NK-92 (cell line): ENCODE data around the gene PERM1.
"Not testable (repeated sequence)": the region's sequence is repeated elsewhere in the genome, so short reads cannot be mapped to it uniquely, and the experiment has no call there.

Source experiments
- DNase-seq: peaks from one replicate; lab custom pipeline; 2025; ENCODE audit not compliant: unreplicated experiment; lab: John Stamatoyannopoulos, UW

PERM1 gene

DNA sequence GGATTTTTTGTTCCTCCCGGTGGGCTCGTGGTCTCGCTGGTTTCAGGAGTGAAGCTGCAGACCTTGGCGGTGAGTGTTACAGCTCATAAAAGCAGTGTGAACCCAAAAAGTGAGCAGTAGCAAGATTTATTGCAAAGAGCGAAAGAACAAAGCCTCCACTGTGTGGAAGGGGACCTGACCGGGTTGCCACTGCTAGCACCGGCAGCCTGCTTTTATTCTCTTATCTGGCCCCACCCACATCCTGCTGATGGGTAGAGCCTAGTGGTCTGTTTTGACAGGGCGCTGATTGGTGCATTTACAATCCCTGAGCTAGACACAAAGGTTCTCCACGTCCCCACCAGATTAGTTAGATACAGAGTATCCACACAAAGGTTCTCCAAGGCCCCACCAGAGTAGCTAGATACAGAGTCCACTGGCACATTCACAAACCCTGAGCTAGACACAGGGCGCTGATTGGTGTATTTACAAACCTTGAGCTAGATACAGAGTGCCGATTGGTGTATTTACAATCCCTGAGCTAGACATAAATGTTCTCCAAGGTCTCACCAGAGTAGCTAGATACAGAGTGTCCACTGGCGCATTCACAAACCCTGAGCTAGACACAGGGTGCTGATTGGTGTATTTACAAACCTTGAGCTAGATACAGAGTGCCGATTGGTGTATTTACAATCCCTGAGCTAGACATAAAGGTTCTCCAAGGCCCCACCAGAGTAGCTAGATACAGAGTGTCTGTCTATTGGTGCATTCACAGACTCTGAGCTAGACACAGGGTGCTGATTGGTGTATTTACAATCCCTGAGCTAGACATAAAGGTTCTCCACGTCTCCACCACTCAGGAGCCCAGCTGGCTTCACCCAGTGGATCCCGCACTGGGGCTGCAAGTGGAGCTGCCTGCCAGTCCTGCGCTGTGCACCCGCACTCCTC lies 35.8 kb upstream of the PERM1 start:
- DNase-seq, result not testable (repeated sequence)

DNA sequence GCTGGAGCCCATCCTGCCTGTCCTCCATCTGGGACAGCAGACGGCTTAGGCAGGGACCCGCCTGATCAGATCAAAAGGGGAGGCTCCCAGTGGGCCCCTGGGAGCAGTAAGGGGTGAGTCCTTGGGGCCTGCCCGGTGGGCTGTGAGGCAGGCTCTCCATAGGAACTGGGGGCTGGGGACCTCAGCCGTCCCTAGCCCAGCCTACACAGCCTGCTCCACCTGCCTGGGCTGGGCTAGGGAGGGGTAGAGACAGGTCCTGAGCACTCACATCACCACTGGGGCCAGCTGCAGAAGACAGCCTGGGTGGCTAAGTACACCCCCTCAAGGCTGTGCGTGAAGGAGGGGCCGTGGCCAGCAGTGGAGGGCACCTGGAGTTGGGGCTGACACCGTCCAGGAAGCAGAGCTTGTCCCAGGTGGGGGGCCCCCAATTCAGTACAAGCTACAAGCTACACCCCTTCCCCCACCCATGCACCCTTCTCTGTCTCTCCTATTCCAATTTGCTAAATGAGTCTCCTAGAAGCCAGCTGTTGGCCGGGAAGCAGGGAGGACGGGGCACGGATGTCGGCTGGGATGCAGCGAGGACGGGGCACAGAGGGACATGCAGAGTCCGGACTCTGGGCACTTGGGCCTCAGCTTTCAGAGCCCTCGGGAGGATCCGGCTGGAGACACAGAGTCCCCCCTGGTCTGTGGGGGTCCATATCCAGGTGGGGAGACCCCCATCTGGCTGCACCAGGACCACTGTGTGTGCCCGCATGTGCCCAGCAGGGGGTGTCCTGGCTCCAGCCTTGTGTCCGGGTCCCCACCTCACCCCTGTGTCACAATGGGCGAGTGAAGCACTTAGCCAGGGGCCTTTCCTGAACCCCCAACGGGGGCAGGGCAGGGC lies 33.1 kb upstream of the PERM1 start:
- no peak for DNase-seq

- no peak for DNase-seq
Measured at GRCh38 chr1:1013922-1014648, 32.2 kb upstream of the PERM1 start.

DNA sequence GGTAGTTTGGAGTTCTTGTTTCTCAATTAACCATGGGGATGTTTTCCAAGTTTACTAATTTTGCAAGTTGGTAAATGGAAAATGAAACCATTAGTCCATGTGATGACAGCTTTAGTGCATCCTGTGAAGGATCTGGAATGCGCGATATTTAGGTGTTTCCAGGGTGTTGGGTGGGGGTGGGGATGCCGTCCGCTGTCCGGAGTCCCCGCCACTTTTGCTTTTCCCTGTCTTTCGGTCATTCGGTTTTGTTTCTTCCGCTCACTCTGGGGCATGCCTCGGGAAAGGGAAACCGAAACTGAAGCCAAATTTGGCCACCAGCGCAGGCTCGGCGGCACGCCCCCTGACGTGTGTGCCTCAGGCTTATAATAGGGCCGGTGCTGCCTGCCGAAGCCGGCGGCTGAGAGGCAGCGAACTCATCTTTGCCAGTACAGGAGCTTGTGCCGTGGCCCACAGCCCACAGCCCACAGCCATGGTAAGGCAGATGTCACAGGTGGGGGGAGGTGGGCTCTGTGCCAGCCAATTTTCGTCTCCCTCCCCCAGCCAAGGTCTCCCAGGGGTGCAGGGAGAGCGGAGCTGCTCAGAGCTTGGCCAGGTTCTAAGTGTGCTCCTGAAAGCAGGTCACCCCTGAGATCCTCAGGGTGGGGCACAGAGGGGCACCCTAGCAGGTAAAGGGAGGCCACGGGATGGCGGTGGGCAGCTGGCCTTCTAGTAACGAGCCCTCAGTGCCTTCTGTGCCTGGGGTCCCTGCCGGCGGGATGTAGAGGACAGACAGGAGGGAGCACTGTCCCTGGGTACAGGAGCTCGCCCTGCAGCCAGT lies 31.4 kb upstream of the PERM1 start, which contains the start of gene ISG15:
Gene ISG15, plus strand, starts transcription at position 393 of the 817 bp plus-strand sequence. Its CDS starts 77 bp downstream, at position 470.
- peak; percentile 54 for DNase-seq

- not testable (repeated sequence) for DNase-seq
Measured at GRCh38 chr1:1012736-1013104, 30.8 kb upstream of the PERM1 start.

GRCh38 chr1:1011396-1011949 lies 29.6 kb upstream of the PERM1 start:
- DNase-seq, result no peak

DNA sequence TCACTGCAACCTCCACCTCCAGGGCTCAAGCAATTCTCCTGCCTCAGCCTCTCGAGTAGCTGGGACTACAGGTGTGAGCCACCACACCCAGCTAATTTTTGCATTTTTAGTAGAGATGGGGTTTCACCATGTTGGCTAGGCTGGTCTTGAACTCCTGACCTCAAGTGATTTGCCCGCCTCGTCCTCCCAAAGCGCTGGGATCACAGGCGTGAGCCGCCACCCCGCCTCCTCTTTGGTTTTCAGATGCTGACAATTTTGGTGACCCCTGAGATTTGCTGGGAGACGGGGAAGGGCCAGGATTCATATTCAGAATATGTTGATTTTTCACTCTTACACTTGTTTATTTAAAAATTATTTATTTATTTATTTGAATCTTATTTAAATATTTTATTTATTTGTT lies 28.2 kb upstream of the PERM1 start:
- not testable (repeated sequence) for DNase-seq

- no peak for DNase-seq
Measured at GRCh38 chr1:1006305-1007159, 24.6 kb upstream of the PERM1 start.

GRCh38 chr1:1005774-1006304 lies 23.9 kb upstream of the PERM1 start:
- DNase-seq, result no peak

DNA sequence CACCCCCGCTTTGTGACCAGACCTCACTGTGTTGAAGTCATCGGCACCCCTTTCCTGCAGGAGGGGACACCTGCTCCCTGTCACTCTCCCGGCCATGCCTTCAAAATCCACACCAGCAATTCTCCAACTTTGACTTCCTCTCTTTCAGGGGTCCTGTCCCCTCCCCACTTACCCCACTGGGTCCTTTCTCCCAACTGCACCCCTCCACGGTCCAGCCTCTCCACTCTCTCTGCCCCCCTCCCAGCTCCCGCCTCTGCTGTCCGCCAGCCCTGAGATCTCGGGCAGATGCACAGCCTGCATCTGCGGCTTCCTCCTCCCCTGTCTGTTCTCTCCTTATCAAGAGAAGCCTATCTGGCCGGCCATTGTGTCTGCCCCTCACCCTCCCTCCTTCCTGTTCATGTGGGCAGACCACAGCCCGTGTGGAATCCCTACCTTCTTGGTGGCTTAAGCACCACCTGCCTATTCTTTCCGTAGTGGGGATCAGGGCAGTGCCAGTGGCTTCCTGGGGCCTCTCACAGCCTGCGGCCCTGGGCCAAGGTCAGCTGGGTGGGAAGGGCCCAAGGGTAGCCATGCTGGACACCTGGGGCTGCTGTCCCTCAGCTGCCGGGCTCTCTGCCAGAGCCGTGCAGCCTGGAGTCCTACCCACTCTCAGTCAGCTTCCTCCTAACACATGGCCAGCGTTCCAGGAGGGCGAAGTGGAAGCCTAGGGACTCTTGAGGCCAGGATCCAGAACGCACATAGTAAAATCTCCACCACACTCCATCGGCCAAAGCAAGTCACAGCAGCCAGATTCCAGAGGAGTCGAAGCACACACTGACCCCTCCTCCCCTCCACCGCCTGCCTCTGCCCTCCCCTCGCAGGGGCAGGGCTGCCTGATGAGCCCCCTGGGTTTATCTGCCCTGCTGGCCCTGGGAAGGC lies 23.1 kb upstream of the PERM1 start:
- no peak for DNase-seq

GRCh38 chr1:1004420-1004779 lies 22.5 kb upstream of the PERM1 start:
- DNase-seq, result no peak

DNA sequence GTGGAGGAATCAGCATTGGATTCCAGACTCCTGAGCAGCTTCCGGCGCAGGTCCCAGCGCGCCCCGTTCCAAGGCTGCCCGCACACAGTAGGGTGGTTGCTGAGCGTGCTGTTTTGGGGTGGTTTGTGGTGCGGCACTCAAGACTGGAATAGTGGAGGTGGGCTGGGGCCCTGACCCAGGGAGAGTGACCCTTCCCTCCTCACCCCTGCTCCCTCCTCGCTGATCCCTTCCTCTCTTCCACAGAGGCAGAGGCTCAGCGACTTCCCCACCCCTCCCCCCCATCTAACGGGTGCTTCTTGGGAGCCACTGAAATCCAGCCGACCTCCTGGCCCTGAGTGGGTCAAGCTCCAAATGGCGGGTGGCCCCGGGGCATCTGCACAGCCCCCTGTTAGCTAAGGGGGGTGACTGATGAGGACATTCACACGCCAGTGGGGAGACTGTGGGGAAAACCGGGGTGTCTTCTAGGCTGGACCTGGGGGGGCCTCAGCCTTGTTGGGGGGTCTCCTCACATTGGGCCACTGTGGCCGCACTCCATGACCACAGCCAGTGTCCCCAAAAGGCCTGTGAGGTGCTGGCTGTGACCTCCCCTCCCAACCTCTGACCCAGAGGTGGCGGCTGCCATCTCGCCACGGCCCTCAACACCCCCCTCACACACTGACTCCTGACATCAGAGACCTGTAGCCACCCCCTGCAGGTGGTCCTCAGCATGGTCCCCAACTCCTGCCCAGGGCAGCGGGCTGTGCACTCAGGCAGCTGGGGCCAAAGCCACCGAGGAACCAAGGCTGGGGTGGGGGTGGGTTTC lies 21.9 kb upstream of the PERM1 start:
- no peak for DNase-seq

DNA sequence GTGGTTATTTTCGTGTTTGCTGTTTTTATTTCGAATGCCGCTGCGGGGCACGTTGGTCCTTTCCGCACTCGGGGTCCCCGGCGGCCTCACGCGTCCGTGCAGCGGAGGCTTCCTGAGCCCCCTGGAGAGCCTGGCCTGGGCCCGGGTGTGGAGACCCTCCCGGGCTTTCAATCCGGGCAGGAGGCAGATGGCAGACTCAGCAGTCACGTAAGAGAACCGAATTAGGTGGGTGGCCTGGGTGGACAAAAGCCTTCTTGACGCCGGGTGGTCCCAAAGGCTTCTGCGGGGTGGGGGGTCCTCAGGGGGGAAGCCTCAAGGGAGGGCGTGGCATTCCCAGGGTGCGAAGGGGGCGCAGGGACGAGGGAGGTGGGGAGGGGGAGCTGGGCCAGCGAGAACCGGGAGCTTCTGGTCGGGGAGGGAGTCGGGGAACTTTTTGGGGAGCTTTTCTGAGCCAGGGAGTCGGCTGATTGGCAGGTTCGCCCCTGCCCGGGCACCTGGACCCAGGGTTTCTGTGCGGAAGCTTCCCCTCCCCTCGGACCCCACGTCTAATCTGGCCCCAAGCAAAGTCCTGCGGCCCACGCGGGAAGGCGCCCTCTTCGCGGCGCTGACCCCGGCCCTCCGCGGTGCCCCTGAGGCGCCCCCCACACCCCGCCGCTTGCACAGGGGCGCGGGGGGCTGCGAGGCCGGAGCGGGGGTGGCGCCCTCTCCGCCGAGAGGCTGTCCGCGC lies 19.3 kb upstream of the PERM1 start:
- DNase-seq, result no peak

GRCh38 chr1:1000357-1001056 lies 18.6 kb upstream of the PERM1 start:
- no peak for DNase-seq

GRCh38 chr1:999725-1000356 lies 17.9 kb upstream of the PERM1 start, which contains the start of gene HES4:
Gene HES4 (minus strand): TSS chr1:1000097. CDS start chr1:999973, 124 bp downstream.
- DNase-seq, result no peak
